NCI-H2171 treated with DMSO at 0.1 percent for 48 hours (cell line): Measurements from ENCODE around the gene DENND2A.

Experiments
- DNase-seq: peaks from one replicate; lab custom pipeline; 2025; lab: John Stamatoyannopoulos, UW

DENND2A gene

DNA sequence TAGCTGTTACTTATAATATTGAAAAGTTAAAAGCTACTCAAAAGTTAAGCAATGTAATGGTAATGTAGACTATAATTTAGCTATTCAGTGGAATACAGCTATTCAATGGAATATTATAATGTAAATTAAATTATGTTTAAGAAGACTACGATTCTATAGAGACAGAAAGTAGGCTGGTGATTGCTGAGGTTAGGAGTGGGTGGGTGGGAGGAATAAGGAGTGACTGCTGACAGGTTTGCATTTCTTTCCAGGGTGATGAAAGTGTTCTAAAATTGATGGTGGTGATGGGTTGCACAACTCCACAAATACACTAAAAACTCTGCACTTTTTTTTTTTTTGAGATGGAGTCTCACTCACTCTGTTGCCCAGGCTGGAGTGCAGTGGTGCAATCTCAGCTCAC, 21.4 kb downstream of the DENND2A start:
- no peak for DNase-seq

DNA sequence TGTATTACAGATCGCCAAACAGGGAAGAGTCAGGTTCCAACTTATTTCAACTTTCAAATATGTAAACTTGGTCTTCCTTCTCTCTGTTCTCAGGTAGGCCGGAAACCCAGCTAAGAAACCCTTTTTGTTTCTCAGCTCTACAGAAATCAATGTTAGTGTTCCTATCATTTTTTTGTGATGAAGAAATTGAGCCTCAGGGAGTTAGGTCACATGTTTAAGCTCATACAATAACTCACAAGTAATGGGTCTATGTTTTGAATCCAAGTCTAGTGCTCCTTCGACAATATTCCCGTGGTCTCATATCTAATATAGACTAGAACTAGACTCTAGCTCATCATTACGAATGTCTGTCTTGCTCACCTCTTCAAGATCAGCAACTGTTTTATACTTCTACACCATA, 22.3 kb downstream of the DENND2A start:
- DNase-seq, result no peak

DNA sequence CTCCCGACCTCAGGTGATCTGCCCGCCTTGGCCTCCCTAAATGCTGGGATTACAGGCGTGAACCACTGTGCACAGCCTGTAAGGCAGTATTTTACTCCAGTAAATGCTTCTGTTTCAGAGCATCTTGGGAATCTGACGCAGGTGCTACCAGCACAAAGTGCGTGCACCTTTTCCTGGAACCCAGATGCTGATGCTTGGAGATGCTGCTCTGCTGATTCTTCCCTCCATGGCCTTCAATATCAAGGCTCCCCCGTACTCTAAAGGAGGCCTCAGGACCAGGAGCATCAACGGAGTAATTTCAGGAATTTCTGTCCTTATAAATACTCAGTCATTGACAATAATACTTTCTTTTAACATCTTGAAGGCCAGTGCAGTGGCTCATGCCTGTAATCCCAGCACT, 23.5 kb downstream of the DENND2A start:
- DNase-seq, result no peak

DNA sequence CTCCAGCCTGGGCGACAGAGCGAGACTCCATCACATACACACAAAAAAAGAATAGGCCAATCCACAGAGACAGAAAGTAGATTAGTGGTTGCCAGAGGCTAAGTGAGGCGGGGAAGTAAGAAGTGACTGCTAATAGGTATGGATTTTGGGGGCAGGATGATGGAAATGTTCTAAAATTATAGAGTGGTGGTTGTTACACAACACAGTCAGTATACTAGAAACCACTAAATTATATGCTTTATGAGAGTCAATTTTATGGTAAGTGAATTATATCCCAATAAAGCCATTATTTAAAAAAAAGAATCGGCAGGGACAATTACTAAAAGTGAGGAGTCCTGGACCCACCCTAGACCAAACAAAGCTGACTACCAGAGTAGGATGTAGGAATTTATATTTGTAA, 24.3 kb downstream of the DENND2A start:
- no peak for DNase-seq

- no peak for DNase-seq
These were observed 29.0 kb downstream of the DENND2A start for GRCh38 chr7:140611641-140612040.

DNA sequence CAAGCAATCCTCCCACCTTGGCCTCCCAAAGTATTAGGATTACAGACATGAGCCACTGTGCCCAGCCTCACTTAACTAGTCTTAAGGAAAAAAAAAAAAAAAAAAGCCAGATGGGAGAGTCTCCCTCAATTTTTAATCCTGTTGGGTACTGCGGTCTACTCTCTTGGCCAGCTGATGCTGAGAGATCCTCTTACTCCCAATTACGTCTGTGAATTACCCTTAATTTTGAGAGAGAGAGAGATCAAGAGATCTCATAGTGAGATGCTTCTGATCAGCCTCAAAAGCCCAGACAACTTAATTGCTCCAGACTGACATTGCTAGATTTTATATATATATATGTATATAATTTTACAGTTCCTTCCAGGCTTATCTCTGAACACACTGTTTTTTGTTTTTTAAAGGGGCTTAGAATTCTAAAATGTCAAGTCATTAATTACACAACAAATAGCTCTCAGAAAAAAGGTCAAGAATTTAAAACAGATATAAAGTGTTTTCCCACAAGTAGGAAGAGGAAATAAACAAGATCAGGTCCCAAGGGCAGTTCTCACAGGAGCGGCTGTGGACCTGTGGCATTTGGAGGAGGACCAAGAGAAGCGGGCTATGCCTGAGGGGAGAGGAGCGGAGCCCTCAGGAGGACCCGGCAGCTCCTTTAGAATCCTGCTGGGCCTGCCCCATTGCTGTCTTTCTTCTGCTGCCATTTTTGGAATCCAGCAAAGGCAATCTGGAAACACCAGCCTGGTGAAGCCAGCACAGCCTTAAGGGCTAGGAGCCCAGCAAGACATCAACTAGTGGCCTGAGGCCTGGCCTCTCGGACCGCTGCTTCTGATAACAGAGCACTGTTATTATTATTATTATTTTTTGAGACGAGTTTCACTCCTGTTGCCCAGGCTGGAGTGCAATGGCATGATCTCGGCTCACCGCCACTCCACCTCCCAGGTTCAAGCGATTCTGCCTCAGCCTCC, 30.1 kb downstream of the DENND2A start:
- DNase-seq, result peak; percentile 12

DNA sequence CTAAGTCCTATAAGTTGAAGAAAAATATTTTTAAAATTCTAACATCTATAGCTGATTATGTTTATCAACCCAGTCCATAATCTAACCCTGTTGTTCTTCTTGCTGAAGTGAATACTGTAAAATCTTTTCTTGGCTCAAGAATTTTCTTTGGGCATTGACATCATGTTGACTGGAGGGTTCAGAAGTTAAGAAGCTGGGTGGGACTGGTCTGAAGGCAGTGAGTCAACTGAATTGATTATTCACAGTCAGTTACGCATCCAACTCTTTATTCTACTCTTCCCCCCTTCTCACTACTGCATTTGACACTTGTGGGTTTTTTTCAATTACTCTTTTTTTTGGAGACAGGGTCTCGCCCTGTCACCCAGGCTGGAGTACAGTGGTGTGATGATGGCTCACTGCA, 31.0 kb downstream of the DENND2A start:
- no peak for DNase-seq

GRCh38 chr7:140607441-140607989, 33.1 kb downstream of the DENND2A start:
- DNase-seq, result no peak

DNA sequence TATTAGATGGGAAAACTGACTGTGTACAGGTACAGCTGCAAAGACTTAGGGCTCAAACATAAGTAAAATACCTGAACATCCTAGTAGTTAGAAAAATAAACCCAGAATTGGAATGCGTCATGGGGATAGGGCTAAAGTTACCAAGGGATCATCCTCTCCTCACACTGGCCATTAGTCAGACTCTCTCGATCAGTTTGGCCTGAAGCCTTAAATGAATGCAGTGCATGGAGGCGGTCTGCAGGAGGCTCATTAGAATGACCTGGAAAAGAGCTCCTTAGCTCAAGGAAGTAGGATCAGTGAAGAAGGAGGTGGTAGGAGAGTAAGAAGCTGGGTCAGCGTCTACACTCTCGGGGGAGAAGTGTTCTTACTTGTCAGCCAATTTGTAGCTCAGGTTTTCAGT, 35.3 kb downstream of the DENND2A start:
- no peak for DNase-seq

GRCh38 chr7:140604760-140605159, 35.9 kb downstream of the DENND2A start:
- DNase-seq, result no peak

- no peak for DNase-seq
These were observed 36.5 kb downstream of the DENND2A start for GRCh38 chr7:140604076-140604475.

DNA sequence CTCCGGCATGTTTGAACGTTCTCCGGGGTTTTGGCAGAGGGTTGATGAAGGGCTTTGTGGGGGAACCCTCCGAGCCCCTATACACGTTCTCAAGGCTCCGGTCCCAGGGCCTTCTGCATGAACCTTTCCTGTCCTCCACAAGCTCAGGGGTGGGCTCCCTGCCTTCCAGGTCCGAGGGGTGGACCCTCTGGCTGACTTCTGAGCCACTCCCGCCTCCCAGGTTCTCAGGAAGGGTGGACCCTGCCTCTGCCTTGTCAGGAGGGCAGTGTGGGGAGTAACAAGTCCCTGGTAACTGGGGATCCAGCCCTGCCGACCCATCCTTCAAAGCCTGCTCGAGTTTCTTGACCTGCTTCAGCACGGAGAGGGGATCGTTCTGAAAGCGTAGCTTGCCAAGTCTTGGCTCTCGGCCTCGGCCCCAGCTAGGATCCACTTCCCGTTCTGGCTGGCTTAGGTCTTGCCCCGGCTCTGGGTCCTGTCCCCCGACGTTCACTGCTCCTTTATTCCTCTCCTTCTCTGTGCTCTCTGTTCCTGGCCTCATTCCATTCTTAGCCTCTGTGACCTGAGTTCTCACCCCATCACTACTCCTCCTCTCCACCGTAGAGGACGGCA, 38.9 kb downstream of the DENND2A start:
- DNase-seq, result no peak

DNA sequence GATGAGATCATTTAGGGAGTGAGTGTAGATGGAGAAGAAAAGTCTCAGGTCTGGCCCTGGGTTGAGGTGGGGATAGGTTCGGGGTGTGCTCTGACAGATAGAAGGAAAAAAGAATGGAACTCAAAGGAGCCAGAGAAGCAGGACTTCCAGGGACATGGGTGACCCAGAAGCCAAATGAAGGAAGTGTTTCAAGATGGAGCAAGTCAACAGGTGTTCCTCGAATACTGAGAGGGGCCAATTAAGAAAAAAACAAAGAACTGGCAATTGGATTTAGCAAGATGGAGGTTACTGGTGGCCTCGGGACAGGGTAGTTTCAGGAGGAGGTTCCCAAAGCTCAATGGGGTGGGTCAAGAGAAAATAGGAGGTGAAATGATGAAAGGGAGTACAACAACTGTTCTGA, 40.3 kb downstream of the DENND2A start:
- DNase-seq, result no peak

GRCh38 chr7:140597428-140597949, 43.1 kb downstream of the DENND2A start:
- no peak for DNase-seq

GRCh38 chr7:140596519-140597427, 43.8 kb downstream of the DENND2A start:
- DNase-seq, result peak; percentile 28

GRCh38 chr7:140595468-140596092, 45.0 kb downstream of the DENND2A start:
- DNase-seq, result no peak

GRCh38 chr7:140594131-140594691, 46.4 kb downstream of the DENND2A start:
- no peak for DNase-seq

DNA sequence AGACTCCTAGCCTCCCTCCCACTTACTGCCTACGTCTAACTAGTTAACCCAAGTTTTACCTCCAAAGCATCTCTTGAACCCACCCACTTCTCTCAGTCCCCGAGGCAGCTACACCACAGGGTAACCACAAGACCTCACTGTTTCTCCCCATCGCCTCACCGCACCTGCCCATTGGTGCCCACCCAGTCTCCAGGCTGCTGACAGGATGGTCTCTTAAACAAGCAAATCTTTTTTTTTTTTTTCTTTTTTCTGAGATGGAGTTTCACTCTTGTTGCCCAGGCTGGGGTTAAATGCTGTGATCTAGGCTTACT, 47.0 kb downstream of the DENND2A start:
- DNase-seq, result no peak

GRCh38 chr7:140592964-140593671, 47.5 kb downstream of the DENND2A start:
- no peak for DNase-seq

DNA sequence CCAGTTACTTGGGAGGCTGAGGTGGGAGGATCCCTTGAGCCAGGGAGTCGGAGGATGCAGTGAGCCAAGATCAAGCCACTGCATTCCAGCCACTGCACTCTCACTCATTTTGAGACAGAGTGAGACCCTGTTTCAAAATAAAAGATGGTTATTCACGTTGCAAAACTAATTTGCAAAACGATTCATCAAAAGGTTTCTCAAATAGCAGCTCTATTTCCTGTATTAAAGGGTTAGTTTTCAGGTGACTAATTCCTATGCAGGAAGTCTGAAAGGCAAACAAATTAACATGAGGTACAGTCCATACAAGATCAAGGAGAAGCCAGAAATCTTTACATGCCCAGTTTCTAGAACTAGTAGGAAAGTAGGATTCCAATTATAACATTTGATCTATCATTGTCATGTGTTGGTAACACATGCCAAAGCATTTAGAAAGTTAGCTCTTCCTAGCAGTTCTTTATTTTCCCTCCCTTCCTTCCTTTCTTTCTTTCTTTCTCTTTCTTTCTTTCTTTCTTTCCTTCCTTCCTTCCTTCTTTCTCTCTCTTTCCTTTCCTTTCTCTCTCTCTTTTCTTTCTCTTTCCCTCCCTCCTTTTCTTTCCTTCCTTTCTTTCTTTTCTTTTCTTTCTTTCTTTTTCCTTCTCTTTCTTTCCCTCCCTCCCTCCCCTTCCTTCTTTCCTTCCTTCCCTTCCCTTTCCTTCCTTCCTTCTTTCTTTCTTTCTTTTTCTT, 49.3 kb downstream of the DENND2A start:
- no peak for DNase-seq
